22Rv1 (cell line): ENCODE data around the gene SNRNP70.
A peak's percentile ranks its signal among the peaks of the same experiment; 100 is the strongest.

ENCODE experiments used
- H3K27ac ChIP-seq: fragments of 450-650 bp; 2 replicates; pipeline ENCODE4 v1.5.1; 2017
- ZFX ChIP-seq: fragments of 450-650 bp; IDR thresholded peaks from 2 replicates; pipeline ENCODE4 v1.6.1; 2017; ENCODE audit warnings: antibody characterized with exemption, borderline replicate concordance
- TF ChIP-seq, protein P1 (sequence below): fragments of 450-650 bp; IDR thresholded peaks from 2 replicates; pipeline ENCODE4 v1.5.1; 2017; ENCODE audit warnings: mild to moderate bottlenecking

SNRNP70 gene

DNA sequence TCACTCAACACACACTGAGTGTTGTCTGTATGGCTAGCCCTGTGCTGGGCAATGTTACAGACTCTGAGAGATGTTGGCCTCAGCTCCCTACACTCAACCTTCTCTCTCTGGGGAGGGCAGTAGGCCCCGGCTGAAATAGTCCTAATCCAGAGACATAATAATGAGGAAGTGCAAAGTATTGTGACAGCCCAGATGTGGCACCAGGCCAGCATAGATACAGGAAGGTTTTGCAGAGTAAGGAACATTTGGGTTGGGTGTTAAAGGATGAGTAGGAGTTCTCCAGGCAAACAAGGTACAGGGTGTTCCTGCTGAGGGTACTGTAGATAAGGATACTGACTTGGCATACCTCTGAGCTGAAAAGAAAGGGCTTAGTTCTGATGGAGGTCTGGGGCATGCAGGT is 31.3 kb downstream of the SNRNP70 start:
- TF ChIP-seq, protein P1, sequence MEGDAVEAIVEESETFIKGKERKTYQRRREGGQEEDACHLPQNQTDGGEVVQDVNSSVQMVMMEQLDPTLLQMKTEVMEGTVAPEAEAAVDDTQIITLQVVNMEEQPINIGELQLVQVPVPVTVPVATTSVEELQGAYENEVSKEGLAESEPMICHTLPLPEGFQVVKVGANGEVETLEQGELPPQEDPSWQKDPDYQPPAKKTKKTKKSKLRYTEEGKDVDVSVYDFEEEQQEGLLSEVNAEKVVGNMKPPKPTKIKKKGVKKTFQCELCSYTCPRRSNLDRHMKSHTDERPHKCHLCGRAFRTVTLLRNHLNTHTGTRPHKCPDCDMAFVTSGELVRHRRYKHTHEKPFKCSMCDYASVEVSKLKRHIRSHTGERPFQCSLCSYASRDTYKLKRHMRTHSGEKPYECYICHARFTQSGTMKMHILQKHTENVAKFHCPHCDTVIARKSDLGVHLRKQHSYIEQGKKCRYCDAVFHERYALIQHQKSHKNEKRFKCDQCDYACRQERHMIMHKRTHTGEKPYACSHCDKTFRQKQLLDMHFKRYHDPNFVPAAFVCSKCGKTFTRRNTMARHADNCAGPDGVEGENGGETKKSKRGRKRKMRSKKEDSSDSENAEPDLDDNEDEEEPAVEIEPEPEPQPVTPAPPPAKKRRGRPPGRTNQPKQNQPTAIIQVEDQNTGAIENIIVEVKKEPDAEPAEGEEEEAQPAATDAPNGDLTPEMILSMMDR: no peak
- TF ChIP-seq ZFX: no peak
- peak overlapping the region; percentile 99 for H3K27ac ChIP-seq

DNA sequence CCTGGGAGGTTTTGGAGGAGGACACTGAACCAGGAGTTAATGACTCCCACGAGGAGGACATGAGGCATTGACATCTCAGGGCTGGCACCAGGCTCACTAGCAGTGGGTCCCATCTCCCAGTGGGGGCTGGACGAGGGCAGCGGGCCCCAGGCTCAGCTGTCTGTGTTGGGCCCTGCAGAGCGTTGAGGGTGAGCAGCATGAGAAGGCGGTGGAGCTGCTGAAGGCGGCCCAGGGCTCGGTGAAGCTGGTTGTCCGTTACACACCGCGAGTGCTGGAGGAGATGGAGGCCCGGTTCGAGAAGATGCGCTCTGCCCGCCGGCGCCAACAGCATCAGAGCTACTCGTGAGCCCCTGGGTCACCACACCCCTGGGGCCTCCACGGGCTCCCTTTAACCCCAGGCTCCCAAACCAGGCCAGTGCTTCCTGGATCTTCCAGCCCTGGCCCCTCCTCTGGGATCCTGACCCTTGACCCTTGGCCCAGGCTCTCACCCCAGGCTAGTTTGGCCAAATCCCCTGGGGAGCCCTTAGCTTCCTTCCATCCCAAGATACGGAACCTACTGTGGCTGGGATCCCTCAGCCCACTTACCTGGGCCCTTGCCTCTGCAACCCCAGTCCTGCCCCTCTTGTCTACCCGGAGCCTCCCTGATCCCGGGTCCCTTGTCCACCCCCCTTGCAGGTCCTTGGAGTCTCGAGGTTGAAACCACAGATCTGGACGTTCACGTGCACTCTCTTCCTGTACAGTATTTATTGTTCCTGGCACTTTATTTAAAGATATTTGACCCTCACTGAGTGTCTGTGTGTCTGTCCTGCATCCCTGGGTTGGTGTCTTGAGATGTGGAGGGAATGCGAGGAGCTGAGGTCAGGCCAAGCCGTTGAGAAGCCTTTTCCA is 32.7 kb downstream of the SNRNP70 start:
- TF ChIP-seq, protein P1: no peak
- H3K27ac ChIP-seq: peak overlapping the region; percentile 99

DNA sequence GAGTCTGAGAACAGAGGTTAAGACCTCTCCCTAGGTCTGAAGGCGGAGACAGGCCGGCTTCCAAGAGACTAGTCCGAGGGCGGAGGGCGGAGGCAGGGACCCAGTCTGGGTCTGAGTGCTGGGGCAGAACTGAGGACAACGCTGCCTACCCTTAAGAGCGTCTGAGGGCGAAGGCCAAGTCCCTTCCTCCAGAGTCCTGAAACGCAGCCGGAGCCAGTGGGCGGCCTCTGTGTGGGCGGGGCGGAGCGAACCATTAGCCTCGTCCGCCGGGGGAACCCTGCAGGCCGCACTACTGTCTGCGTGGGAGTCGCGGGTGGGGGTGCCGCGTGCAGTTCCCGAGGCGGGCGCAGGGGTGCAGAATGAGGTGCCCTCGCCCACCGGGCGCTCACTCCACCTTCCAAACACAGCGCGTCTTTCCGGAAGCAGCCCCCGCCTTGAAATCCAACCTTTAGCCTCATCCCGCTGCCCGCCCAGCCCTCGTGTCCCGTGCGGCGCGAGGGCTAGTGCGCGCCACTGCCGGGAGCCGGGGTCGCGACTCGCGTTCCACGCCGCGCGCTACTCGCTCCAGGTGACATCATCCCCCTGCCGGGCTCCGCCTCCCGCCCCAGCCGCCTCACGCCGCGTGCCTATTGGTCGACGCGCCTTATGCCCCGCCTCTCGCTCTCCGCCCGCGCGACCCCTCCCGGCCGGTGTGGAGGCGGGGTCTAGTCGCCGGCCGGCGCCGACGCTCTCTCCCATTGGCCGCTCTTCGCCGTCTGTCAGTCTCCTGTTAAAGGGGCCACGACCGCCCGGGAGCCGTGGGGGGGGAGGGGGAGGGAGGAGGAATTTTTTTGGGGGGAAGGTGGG is 33.5 kb downstream of the SNRNP70 start, which contains the start of gene C19orf73:
TSS of gene C19orf73 (minus strand) at position 579 of the 846 bp plus-strand sequence. CDS start at position 458, 121 bp downstream.
- TF ChIP-seq, protein P1: peak; percentile 18; the same call in 1 of the 2 replicates
- no peak for TF ChIP-seq ZFX
- peak within 1 kb of the TSS; percentile 99 for H3K27ac ChIP-seq

DNA sequence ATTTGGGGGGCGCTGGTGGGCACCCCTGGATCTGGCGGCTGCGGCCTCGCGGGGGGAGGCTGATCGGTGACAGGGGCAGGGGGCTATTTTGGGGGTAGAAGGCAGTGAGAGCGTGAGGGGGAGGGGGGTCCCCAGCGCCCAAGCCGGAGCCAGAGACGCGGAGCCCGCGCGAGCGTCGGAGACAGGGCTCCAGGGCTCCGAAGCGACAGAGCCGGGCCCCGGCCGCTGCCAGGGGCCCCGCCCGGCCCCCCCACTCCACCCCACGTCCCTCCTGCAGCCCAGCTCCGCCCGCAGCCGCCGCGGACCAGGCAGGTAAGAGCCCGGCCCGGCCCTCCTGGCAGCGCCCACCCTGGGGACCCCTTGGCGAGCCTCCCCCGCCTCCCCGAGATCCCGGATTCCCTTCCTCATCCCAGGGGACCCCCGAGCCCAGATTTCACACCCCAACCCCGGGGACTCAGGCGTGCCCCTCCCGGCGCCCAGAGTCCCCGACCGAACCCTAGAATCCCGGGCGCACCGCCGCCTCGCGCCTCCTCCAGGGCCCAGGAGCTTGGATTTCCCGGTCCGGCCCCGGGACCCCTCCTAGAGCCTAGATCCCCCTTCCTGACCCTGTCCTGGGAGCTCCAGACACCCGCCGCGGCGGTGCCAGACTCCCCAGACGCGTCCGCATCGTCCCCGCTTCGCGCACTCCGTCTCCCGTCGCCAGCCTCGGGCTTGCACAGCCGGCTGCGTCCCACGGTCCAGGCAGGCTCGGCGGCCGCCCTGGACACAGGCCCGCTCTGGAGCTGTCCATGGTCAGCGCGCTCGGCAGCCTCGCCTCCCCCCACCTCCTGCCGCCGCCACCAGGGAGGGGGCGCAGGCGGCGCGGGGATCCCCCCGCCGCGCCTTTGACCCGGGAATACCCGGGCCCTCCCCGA is 34.4 kb downstream of the SNRNP70 start, which contains the start of gene PPFIA3:
TSS of gene PPFIA3 (plus strand) at position 134 of the 914 bp plus-strand sequence. CDS start 8,330 bp downstream, outside the sequence.
- peak within 1 kb of the TSS; percentile 99 for H3K27ac ChIP-seq
- no peak for TF ChIP-seq ZFX
- TF ChIP-seq, protein P1: no peak

DNA sequence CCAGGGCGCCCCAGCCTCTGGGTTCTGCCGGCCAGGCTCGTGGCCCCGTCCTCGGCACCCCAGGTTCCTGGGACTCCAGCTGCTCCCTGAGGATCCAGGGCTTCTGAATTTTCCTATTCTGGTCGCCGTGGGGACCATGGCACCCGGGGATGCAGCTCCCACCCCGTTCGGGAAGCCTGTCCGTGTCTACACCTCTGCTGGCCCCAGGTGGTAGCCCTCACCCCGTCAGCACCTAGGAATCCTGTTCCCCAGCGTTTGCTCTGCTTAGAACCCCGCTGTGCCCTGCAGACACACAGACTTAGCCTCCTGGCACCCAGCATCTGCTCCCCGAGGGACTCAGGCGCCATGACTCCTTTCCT is 35.1 kb downstream of the SNRNP70 start:
- TF ChIP-seq, protein P1: no peak
- TF ChIP-seq ZFX: no peak
- peak overlapping the region; percentile 99 for H3K27ac ChIP-seq

DNA sequence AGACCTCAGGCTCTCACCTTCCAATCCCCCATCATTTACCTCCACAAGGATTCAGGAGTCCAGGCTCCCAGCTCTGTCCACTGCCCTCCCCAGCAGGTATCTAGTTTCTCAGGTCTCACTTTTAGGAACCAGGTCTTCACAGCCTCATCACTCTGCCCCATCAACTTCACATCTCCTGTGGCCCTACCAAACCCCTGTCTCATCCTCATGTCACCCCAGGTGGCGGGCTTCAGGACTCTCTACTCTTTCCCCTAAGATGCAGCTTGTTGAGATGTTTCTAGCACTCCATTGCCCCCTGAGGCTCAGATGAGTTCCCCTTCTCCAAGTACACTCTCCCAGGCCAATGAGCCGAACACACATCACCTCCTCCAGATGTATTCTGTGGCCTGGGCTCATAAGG is 35.6 kb downstream of the SNRNP70 start:
- no peak for TF ChIP-seq ZFX
- TF ChIP-seq, protein P1: no peak
- peak overlapping the region; percentile 99 for H3K27ac ChIP-seq

DNA sequence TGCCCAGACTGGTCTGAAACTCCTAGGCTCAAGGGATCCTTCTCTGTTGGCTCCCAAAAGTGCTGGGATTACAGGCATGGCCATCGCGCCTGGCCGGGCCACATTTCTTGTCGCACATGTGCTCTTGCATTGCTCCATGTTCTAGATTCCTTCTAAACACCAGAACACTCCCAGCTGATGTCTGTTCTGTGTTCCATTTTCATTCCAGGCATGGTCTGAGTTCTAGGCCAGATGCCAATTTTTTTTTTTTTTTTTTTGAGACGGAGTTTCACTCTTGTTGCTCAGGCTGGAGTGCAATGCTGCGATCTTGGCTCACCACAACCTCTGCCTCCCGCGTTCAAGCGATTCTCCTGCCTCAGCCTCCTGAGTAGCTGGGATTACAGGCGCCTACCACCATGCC is 36.6 kb downstream of the SNRNP70 start:
- H3K27ac ChIP-seq: peak overlapping the region; percentile 99

DNA sequence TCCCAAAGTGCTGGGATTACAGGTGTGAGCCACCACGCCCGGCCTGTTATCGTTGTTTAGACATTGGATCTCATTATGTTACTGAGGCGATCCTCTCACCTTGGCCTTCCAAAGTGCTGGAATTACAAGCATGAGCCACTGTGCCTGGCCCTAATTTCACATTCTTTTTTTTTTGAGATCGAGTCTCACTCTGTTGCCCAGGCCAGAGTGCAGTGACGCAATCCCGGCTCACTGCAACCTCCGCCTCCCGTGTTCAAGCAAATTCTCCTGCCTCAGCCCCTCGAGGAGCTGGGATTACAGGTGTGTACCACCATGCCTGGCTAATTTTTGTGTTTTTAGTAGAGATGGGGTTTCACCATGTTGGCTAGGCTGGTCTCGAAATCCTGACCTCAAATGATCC is 38.0 kb downstream of the SNRNP70 start:
- H3K27ac ChIP-seq: peak overlapping the region; percentile 99
